HG03135 (cell line): ENCODE measurements around the gene VCY.
"Not testable (repeated sequence)": the region's sequence is repeated elsewhere in the genome, so short reads cannot be mapped to it uniquely, and the experiment has no call there.

ENCODE experiments used
- ATAC-seq: cut with Tn5 transposase; IDR thresholded peaks from one replicate; pipeline ENCODE4 v1.9.1; 2021; ENCODE audit warnings: mild to moderate bottlenecking, moderate library complexity; ENCODE audit not compliant: unreplicated experiment

Gene VCY

GRCh38 chrY:13986373-13986772 lies at the start of gene VCY:
Gene VCY (minus strand): TSS chrY:13986473. CDS start chrY:13986440, 33 bp downstream.
- ATAC-seq: not testable (repeated sequence)

- ATAC-seq: not testable (repeated sequence)
Observed at GRCh38 chrY:14030395-14030794, 44.1 kb upstream of the VCY start.

GRCh38 chrY:14011916-14012315 lies 25.6 kb upstream of the VCY start:
- ATAC-seq: not testable (repeated sequence)

GRCh38 chrY:13942406-13942805 lies 43.9 kb downstream of the VCY start:
- not testable (repeated sequence) for ATAC-seq
